ENCODE results near the gene KCNIP2. TPM values are rescaled to one million over a fixed set of nuclear protein-coding genes. Genes with fewer than 3 reads are reported as not detected.

KCNIP2 gene
- total RNA-seq, 1 experiment from 2014 or later: 3.0 TPM

GRCh38 chr10:101828766-101829551, 14.6 kb downstream of the KCNIP2 start:
- H3K9me3 Mint-ChIP-seq: no peaks in the 10 kb centered on the region
- peak overlapping the region; percentile 35 for H3K4me2 ChIP-seq (ENCODE audit: insufficient read depth, insufficient read length, low read length)

More at GRCh38 chr10:101828766-101829551, 14.6 kb downstream of the KCNIP2 start:
- no peak overlapping the region for H2BK5ac ChIP-seq (ENCODE audit: insufficient read length, low read length)
- no CpG with 5 or more reads among the region's 39 CpGs for WGBS (ENCODE audit: extremely low coverage, insufficient read length, low lambda C conversion rate)
- H2AFZ ChIP-seq (ENCODE audit: low read length): no peak overlapping the region
- peaks cover 19% of the 10 kb centered on the region for H3K23me2 ChIP-seq (ENCODE audit: insufficient read length, low read depth, low read length, poor library complexity, severe bottlenecking)
- Mint-ChIP-seq H3K4me1 (peaks cover 18 to 25% of the 10 kb centered on the region in 2 experiments), H3K4me3 (peak overlapping the region; percentile 45 to 61), H3K27ac (peak overlapping the region in 1 of 3 experiments; percentile 70; a peak in 1 of 7 replicates), H3K27me3 (ENCODE audit: low read depth) (peaks cover 10% of the 10 kb centered on the region), H3K36me3 (ENCODE audit: insufficient read depth in 1 of 3, low read depth in 3 of 3) (peaks cover 3 to 9% (median 6%) of the 10 kb centered on the region in 3 experiments; a peak in 6 of 7 replicates)
- no peak overlapping the region for H3K56ac ChIP-seq (ENCODE audit: insufficient read length, low read depth, low read length)
- H4K91ac ChIP-seq (ENCODE audit: insufficient read length, low read depth, low read length): no peak overlapping the region
- H2AK5ac ChIP-seq (ENCODE audit: insufficient read length, low read length): no peak overlapping the region
- no peak overlapping the region for H3K4ac ChIP-seq (ENCODE audit: low read depth, low read length)
- no peak overlapping the region for H4K8ac ChIP-seq (replicated peaks; ENCODE audit: insufficient read length, low read depth, low read length)
- H2BK15ac ChIP-seq (ENCODE audit: low read depth, low read length): no peak overlapping the region
- TF ChIP-seq, protein P1, sequence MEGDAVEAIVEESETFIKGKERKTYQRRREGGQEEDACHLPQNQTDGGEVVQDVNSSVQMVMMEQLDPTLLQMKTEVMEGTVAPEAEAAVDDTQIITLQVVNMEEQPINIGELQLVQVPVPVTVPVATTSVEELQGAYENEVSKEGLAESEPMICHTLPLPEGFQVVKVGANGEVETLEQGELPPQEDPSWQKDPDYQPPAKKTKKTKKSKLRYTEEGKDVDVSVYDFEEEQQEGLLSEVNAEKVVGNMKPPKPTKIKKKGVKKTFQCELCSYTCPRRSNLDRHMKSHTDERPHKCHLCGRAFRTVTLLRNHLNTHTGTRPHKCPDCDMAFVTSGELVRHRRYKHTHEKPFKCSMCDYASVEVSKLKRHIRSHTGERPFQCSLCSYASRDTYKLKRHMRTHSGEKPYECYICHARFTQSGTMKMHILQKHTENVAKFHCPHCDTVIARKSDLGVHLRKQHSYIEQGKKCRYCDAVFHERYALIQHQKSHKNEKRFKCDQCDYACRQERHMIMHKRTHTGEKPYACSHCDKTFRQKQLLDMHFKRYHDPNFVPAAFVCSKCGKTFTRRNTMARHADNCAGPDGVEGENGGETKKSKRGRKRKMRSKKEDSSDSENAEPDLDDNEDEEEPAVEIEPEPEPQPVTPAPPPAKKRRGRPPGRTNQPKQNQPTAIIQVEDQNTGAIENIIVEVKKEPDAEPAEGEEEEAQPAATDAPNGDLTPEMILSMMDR (conservative IDR thresholded peaks at IDR 0.05): no peak
- H3K79me1 ChIP-seq (ENCODE audit: insufficient read depth, low read depth, low read length, poor library complexity, severe bottlenecking): no peaks in the 10 kb centered on the region
- H3K18ac ChIP-seq (ENCODE audit: insufficient read length, low read depth, low read length): no peak overlapping the region
- peaks cover 3% of the 10 kb centered on the region for H4K20me1 ChIP-seq (ENCODE audit: control insufficient read depth, insufficient read depth, insufficient read length)
- no peak overlapping the region for H2BK12ac ChIP-seq (ENCODE audit: insufficient read length, low read depth, low read length)
- H3K9ac ChIP-seq (ENCODE audit: extremely low read depth, insufficient read length, low read length): no peak overlapping the region
- no peaks in the 10 kb centered on the region for H3K79me2 ChIP-seq (ENCODE audit: insufficient read depth, low read length)
- no peak overlapping the region for H2BK120ac ChIP-seq (ENCODE audit: low read depth, low read length, poor library complexity, severe bottlenecking)
- no peaks in the 10 kb centered on the region for H3K27me3 ChIP-seq (ENCODE audit: insufficient read depth, low read length)
- no peak overlapping the region for H2BK20ac ChIP-seq (ENCODE audit: low read depth, low read length, poor library complexity, severe bottlenecking)
- no peak overlapping the region for H3K27ac ChIP-seq (ENCODE audit: insufficient read length, low read depth, low read length)
- no peak overlapping the region for H3K14ac ChIP-seq (ENCODE audit: insufficient read depth, low read length)
- H3K23ac ChIP-seq (ENCODE audit: insufficient read length, low read depth, low read length): no peak overlapping the region
- peaks cover 6% of the 10 kb centered on the region; the same call in 1 of the 2 replicates for H3K4me1 ChIP-seq (ENCODE audit: insufficient read depth, low read length)
- H3K9me3 ChIP-seq (ENCODE audit: control insufficient read depth, low read depth, low read length): no peaks in the 10 kb centered on the region
- no peak overlapping the region for H4K5ac ChIP-seq (ENCODE audit: insufficient read length, low read depth, low read length)
- DNase-seq: no peak
- H3T11ph ChIP-seq (ENCODE audit: low read length): no peak overlapping the region

Data from H9 (cell line).